GM18520 (cell line): Measurements from ENCODE around the gene LRRC7.
"Not testable (repeated sequence)": the region's sequence is repeated elsewhere in the genome, so short reads cannot be mapped to it uniquely, and the experiment has no call there.

ENCODE experiments used
- ATAC-seq: cut with Tn5 transposase; IDR thresholded peaks from one replicate; pipeline ENCODE4 v1.9.1; 2021; ENCODE audit not compliant: unreplicated experiment

LRRC7 gene

GRCh38 chr1:69862906-69863305, 295.2 kb downstream of the LRRC7 start:
- ATAC-seq, result no peak

GRCh38 chr1:69863704-69864103, 296.0 kb downstream of the LRRC7 start:
- ATAC-seq, result no peak

DNA sequence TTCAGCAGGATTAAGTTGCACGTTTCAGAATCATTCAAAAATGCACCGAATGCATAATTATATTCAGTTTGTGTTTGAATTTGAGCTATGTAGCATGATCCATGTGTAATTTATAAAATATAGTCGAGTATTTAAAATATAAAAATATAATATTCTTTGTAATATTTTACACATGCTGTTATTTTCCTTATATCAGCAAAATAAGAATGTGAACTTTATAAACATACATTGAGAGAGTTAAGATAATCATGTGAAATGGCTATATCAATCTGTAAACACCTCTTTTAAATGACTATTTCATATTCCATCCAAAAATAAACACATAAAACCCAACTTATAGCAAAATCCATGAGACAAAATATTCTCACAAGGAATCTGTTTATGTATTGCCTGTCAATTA, 303.7 kb downstream of the LRRC7 start:
- no peak for ATAC-seq

- ATAC-seq, result no peak
These were observed 310.6 kb downstream of the LRRC7 start for GRCh38 chr1:69878338-69878737.

- ATAC-seq, result not testable (repeated sequence)
These were observed 320.3 kb downstream of the LRRC7 start for GRCh38 chr1:69888016-69888415.

DNA sequence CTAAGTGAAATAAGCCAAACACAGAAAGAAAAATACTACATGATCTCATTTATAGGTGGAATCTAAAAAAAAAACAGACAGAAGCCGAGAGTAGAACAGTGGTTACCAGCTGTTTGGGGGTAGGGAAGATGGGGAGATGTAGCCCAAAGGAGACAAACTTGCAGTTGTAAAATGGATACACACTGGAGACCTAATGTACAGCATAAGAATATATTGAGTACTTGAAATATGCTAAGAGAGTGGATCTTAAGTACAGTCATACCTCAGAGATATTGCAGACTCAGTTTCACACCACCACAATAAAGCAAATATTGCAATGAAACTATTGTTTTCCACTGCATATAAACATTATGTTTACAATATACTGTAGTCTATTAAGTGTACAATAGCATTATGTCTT, 320.9 kb downstream of the LRRC7 start:
- no peak for ATAC-seq

- no peak for ATAC-seq
These were observed 330.8 kb downstream of the LRRC7 start for GRCh38 chr1:69898403-69898947.

GRCh38 chr1:69911301-69911801, 343.6 kb downstream of the LRRC7 start:
- no peak for ATAC-seq

GRCh38 chr1:69913977-69914376, 346.3 kb downstream of the LRRC7 start:
- ATAC-seq, result no peak

GRCh38 chr1:69914976-69915765, 347.4 kb downstream of the LRRC7 start:
- no peak for ATAC-seq

GRCh38 chr1:69919129-69919921, 351.6 kb downstream of the LRRC7 start:
- no peak for ATAC-seq

- no peak for ATAC-seq
These were observed 352.2 kb downstream of the LRRC7 start for GRCh38 chr1:69919922-69920273.

- ATAC-seq, result no peak
These were observed 352.7 kb downstream of the LRRC7 start for GRCh38 chr1:69920426-69920825.

DNA sequence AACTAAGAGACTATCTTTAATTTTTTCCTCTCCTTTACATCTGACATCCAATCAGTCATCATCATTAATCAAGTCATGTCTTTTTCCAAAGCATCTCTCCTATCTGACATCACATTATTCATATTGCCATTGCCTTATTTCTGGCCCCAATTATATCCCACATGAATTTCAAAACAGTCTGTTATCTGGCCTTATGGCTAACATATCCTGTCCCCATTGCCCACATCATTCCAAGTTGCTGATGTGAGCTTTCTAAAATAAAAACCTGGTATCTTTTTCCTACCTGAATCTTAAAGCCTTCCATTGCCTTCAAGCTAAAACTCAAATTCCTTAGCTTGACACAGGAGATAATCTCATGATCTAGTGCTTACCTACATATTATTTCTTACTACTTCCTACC, 353.8 kb downstream of the LRRC7 start:
- no peak for ATAC-seq

DNA sequence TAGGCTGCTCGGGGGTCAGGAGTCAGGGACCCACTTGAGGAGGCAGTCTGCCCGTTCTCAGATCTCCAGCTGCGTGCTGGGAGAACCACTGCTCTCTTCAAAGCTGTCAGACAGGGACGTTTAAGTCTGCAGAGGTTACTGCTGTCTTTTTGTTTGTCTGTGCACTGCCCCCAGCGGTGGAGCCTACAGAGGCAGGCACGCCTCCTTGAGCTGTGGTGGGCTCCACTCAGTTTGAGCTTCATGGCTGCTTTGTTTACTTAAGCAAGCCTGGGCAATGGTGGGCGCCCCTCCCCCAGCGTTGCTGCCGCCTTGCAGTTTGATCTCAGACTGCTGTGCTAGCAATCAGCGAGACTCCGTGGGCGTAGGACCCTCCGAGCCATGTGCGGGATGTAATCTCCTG, 360.5 kb downstream of the LRRC7 start:
- ATAC-seq, result not testable (repeated sequence)

DNA sequence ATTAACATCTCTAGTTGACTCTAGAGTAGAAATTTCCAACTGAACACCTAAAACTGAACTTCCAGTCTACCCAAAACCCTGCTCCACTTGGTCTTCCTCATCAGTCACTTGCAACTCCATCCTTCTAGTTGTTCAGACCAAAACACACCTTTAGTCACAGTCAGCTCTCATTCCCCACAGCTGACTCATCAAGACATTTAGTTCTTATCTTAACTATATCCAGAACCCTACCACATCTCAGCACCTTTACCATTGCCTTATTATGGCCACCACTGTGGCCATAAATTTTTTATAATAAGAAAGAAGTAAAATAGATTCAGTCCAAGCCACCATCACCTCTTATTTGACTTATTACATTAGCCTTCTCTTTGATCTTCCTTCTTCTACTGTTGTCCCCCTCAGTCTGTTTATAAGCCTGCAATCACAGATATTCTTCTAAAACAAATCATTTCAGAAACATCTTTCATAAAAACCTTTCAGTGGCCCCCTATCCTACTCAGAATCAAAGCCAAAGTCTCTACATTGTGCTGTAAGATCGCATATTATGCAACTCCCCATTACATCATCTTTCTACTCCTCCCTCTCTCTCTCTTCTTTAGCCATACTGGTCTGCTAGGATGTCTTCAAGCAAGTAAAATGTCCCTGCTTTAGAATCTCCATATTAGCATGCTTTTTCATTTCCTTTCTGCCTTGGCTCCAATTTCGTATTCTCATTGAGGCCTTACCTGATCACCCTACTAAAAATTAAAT, 361.8 kb downstream of the LRRC7 start:
- no peak for ATAC-seq

GRCh38 chr1:69930396-69930795, 362.7 kb downstream of the LRRC7 start:
- no peak for ATAC-seq

DNA sequence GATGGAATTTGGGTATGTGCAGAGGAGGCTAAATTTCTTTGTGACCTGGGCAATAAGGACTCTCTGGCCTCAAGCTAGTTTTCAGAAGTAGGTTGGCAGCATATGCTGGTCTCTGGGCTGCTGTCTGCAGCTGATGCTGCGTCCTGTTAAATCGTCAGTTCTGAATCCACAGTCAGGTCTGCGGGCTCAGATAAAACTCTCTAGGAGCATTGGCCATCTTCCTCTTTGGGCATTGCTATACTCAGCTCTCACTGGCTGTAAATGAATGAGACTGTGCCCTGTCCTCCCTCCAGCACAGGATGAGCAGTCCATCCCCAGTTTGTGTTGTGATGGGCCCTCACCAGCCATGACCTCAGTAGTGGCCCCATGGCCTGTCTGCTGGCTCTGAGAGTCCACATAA, 365.0 kb downstream of the LRRC7 start:
- ATAC-seq, result no peak

DNA sequence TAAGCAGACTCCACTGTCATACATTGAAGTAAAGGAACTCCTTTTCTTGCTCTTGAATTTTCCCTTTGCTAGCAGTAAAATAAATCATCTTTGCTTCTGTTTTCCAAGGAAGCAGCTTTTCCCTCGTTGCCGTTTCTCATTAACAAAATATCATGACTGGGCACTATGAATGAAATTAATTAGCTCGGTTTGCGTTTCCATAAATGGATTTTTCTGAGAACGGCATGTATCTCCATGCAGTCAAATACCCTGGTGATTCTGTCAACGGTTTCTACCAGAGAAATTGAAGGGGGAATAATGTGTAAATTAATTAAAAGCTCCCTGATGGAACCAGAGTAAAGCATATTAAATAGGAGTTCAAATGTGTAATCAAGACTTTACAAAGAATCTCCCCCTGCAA, 372.5 kb downstream of the LRRC7 start:
- no peak for ATAC-seq

DNA sequence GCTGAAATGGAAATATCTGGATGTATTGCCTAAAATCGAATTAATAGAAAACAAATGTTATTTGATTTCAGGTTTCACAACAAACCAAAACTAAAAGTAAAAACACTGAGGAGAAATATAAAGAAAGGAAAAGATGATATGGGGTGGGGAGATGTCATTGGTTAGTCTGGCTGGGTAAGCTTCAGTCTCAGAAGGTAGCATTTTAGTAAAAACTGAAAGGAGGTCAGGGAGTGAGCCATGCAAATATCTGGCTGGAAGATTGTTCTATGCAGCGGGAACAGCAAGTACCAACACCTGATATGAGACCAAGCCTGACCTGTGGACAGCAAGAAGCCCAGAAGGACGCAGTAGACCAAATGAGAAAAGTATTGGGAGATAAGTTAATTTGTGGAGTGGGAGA, 373.1 kb downstream of the LRRC7 start:
- no peak for ATAC-seq

DNA sequence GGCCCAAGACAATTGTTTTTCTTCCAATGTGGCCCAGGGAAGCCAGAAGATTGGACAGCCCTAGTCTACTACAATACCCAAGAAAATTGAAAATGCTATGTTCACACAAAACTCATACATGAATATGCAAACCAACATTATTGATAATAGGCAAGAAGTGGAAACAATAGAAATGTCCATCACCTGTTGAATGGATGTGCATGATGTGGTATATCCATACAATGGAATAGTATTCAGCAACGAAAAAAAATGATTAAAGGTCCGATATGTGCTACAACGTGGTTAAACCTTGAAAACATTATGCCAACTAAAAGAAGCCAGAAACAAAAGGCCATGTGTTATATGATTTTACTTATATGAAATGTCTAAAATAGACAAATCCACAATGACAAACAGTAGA, 375.3 kb downstream of the LRRC7 start:
- ATAC-seq, result no peak
